RPMI8226 (cell line): ENCODE results near the gene ARSB.
A peak's percentile ranks its signal among the peaks of the same experiment; 100 is the strongest.
"Not testable (repeated sequence)": the region's sequence is repeated elsewhere in the genome, so short reads cannot be mapped to it uniquely, and the experiment has no call there.

ENCODE experiments used
- DNase-seq: peaks from one replicate; pipeline ENCODE4 v3.0.0-alpha.2; 2015

Gene ARSB

GRCh38 chr5:78771260-78772205 lies 213.6 kb downstream of the ARSB start:
- no peak for DNase-seq

- DNase-seq = peak; percentile 62
These were observed 216.2 kb downstream of the ARSB start for GRCh38 chr5:78768781-78769380.

GRCh38 chr5:78766412-78766762 lies 218.7 kb downstream of the ARSB start:
- DNase-seq = no peak

GRCh38 chr5:78765756-78766411 lies 219.2 kb downstream of the ARSB start:
- no peak for DNase-seq

- no peak for DNase-seq
These were observed 220.0 kb downstream of the ARSB start for GRCh38 chr5:78765116-78765515.

DNA sequence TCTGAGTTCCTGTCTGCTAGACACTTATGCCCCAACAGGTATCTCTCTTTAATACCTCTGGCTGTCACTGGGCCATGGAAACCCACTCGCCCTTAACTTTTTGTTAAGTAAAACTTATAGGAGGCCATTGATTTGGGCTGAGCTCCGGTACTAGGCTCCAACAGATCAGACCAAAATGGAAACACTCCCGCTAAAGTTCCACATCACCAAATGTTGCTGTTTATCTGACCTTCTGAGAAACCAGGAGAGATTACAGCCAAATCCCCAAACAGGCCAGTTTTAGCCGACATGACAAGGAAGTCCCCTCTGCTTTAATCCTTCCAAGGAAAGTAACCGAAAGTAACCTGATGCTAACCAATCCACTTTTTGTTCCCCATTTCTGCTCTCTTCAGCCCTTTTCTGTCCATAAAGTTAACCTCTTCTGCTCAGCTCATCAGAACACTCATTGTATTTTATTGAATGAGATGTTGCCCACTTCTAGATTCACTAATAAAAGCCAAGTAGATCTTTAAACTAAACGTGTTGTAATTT lies 221.4 kb downstream of the ARSB start:
- peak; percentile 61 for DNase-seq

- DNase-seq = not testable (repeated sequence)
These were observed 222.4 kb downstream of the ARSB start for GRCh38 chr5:78762743-78763142.

DNA sequence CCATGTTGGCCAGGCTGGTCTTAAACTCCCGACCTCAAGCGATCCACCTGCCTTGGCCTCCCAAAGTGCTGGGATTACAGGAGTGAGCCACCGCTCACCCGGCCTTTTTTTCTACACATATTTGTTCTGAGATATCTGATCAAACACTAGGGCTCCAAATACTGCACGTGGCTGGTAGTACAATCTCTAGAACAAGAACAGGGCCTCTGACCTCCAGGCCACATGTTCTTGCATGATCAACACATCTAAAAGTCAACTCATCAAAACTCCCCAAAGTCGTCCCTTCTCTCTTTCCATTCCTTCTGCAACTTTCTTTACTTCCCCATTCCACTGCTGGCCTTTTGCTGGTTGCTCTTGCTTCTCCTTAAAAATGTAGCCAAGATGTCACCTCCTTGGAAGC lies 223.3 kb downstream of the ARSB start:
- peak; percentile 39 for DNase-seq

- DNase-seq = no peak
These were observed 224.3 kb downstream of the ARSB start for GRCh38 chr5:78760770-78761169.

GRCh38 chr5:78760366-78760765 lies 224.7 kb downstream of the ARSB start:
- DNase-seq = no peak

DNA sequence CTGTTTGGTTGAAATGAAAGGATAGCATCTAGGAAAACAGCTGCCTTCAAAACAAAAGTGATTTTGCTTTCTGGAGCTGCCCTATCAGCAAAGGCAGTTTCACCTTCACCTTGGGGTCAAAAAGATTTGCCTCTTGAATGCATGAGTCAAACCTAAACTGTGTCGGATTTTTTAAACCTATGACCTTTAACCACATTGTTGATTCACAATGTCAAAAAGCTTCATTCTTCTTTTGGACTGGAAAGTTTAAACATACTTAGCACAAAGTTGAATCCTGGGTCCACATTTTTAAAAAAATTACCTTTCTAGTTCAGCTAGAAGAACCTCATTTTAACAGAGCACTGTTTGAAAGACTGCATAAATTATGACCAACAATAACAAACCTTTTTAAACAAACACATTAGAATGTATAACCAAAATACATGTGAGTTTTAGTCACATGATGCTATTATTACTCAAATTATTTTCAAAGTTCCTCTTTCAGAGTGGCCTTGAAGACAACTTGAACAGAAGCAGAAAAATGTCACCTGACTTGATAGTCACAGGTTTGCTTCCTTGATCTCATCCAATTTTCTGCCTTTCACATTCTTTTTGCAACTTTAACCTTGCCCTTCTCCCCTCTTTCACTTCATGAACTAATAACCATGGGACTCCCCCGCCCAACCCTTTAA lies 226.8 kb downstream of the ARSB start:
- peak; percentile 74 for DNase-seq

DNA sequence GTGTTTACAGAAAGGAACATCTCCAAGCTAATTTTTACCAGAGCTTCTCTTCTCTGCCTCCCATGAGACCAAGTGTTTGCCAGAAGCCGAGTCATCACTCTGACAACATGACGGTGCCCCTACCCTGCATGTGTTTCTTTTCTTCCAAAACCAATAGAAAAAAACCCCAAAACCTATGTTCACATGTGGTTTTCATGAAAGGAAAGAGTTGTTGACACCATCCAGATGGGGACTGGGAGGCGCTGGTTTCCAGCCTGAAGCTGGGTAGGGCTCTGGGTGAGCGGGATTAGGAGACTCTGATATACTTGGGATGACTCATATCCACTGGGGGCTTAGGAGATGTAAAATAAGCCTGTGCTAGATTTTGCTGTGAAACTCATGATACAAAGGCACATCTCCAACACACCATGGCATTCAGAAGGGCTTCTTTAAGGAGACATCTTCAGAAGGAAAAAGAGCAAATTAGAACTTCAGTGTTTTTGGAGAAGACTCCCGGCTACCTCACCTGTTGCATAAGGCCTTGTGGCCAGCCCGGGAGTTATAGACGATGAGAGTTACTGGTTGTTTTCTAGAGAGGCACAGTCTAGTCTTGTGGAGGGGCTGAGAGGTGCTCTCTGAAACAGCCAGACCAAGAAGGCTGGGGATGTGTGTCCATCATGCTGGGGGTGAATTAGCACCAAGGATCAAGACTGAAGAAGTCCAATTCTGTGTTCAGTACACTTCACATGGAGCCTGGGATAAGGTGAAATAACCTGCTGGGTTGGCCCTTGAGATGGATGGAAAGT lies 227.6 kb downstream of the ARSB start:
- DNase-seq = peak; percentile 63

DNA sequence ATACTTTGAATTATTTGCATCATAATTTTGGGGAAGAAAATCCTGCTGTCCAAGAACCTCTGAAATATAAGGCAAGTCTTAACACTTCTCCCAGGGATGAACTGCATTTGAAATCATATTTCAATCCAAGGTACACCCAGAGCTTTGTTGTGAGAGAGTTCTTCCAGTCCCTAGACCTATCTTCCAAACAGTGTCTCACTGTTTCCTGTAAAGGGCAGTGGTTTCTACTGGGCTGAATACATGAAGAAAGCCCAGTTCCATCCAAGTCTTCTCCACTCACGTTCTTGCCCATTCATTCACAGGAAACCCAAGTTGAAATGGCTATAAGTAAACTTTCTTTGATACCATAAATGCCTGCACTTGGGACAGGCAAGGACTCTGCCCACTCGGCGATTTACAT lies 228.3 kb downstream of the ARSB start:
- DNase-seq = no peak

- no peak for DNase-seq
These were observed 229.2 kb downstream of the ARSB start for GRCh38 chr5:78755822-78756429.

DNA sequence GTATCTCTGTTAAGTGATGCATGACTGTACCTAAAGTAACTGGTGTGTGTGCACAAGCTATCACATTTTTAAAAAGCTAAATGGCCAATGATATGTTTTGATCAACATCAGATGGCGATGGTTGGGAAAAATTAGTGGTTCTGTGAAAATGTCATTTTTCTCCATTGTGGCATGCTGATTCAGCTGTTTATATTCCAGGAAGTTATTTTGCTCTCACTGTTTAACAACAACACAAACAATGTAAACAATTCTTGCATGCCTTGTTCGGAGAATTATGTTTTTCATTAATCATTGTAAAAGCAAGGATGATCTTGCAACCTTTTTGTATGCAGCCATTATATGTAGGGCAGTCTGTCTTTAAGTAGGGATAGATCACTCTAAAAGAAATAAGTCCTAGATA lies 230.5 kb downstream of the ARSB start:
- DNase-seq = no peak

- DNase-seq = no peak
These were observed 232.0 kb downstream of the ARSB start for GRCh38 chr5:78753093-78753531.

DNA sequence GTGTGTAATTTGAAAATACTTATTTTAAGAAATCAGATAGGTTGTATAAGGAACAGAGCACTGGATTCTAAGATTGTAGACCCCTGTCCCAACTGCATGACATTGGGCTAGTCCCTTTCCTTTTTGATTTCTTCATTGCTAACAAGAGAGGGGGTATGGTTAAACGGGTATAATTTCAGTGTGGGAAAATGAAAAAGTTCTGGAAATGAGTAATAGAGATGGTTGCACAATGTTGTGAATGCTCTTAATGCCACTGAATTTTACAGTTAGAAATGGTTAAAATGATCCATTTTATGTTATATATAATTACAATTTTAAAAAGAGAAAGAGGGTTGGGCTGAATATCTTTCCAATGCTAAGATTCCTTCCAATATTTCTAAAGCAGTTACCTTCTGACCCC lies 233.2 kb downstream of the ARSB start:
- DNase-seq = no peak

GRCh38 chr5:78750281-78750680 lies 234.8 kb downstream of the ARSB start:
- no peak for DNase-seq

DNA sequence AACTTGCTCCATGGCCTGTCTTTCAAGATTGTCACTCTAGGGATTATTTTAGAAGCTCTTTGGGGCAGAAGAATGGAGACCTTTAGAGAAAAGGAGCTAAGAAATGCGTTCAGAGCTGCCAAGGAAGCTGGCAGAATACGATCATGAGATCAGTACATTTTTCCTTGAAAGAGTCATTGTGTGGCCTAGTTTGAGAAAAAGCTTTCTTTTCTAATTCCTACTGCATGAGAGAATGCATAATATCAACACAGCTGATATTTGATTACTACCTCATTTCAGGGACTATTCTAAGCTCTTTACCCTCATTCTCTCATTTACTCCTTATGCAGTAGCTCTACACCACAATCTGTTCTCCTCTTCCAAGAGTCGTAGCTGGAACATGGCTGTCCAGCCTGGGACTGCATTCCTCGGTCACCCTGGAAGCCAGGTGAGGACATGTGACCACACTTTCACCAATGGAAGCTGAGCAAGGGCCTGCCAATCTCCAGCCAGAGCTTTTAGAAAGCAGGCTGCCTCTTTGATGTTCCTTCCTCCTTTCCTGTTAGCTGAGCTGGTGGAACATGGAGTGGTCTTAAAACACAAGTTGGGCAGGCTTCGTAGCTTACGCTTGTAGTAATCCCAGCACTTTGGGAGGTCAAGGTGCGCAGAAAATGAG lies 237.3 kb downstream of the ARSB start:
- DNase-seq = no peak

- DNase-seq = no peak
These were observed 238.1 kb downstream of the ARSB start for GRCh38 chr5:78747055-78747454.
